Measurements from ENCODE around the gene DBI.

The DBI gene

DNA sequence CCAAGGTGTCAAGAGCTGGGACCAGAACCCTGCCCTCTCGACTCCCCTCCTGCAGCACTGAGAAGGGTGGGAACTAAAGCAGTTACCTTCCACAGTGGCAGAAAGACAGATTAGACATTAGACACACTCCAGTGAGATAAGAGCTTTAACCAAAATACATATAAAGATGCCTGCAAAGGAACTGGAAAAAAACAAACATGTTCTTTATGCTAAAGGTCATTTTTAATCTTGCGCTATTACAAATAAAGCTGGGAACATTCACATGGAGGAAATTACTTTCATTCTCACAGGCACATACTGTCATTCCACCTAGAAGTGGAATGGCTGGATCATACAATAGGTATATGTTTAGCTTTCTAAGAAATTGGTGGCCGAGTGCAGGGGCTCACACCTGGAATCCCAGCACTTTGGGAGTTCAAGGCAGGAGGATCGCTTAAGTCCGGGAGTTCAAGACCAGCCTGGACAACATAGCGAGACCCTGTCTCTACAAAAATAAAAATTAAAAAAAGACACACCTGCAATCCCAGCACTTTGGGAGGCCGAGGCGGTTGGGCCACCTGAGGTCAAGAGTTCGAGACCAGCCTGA, 42.0 kb upstream of the DBI start:
- TF ChIP-seq TAF1 (IDR thresholded peaks at IDR 0.05; ENCODE audit: borderline replicate concordance, insufficient read depth, low read length), result no peak
- no peak for TF ChIP-seq SIN3A (IDR thresholded peaks at IDR 0.05; ENCODE audit: borderline replicate concordance, insufficient read depth, low read length)
- no peak for TF ChIP-seq FOXP2 (optimal IDR thresholded peaks at IDR 0.05; ENCODE audit: borderline replicate concordance, extremely low read depth, extremely low read length, insufficient read depth)
- no peak for TF ChIP-seq REST (IDR thresholded peaks at IDR 0.05; ENCODE audit: insufficient read depth in 1 of 2, low read depth in 2 of 2, low read length in 2 of 2)
- no peak for TF ChIP-seq POLR2AphosphoS5 (IDR thresholded peaks at IDR 0.05; ENCODE audit: low read depth, low read length)

DNA sequence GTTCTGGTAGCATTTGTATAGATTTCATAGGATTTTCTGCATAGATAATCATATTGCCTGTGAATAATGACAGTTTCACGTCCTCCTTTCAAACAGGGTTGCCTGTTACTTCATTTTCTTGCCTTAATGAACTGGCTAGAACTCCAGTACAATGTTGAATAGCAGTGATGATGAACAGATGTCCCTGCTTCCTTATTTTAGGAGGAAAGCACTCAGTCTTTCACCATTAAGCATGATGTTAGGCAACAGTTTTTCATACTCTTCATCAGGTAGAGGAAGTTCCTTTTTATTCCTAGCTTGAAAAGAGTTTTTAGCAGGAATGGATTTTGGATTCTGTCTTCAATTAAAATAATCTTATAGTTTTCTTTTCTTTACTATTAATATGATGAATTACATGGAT, 39.8 kb upstream of the DBI start:
- TF ChIP-seq SIN3A (IDR thresholded peaks at IDR 0.05; ENCODE audit: borderline replicate concordance, insufficient read depth, low read length) (no peak), REST (IDR thresholded peaks at IDR 0.05; ENCODE audit: insufficient read depth in 1 of 2, low read depth in 2 of 2, low read length in 2 of 2) (no peak), TAF1 (IDR thresholded peaks at IDR 0.05; ENCODE audit: borderline replicate concordance, insufficient read depth, low read length) (no peak), FOXP2 (optimal IDR thresholded peaks at IDR 0.05; ENCODE audit: borderline replicate concordance, extremely low read depth, extremely low read length, insufficient read depth) (no peak), POLR2AphosphoS5 (IDR thresholded peaks at IDR 0.05; ENCODE audit: low read depth, low read length) (no peak)

GRCh38 chr2:119327431-119327830, 39.3 kb upstream of the DBI start:
- no peak for TF ChIP-seq FOXP2 (optimal IDR thresholded peaks at IDR 0.05; ENCODE audit: borderline replicate concordance, extremely low read depth, extremely low read length, insufficient read depth)
- TF ChIP-seq REST (IDR thresholded peaks at IDR 0.05; ENCODE audit: insufficient read depth in 1 of 2, low read depth in 2 of 2, low read length in 2 of 2), result no peak
- TF ChIP-seq TAF1 (IDR thresholded peaks at IDR 0.05; ENCODE audit: borderline replicate concordance, insufficient read depth, low read length), result no peak
- TF ChIP-seq SIN3A (IDR thresholded peaks at IDR 0.05; ENCODE audit: borderline replicate concordance, insufficient read depth, low read length), result no peak
- no peak for TF ChIP-seq POLR2AphosphoS5 (IDR thresholded peaks at IDR 0.05; ENCODE audit: low read depth, low read length)

DNA sequence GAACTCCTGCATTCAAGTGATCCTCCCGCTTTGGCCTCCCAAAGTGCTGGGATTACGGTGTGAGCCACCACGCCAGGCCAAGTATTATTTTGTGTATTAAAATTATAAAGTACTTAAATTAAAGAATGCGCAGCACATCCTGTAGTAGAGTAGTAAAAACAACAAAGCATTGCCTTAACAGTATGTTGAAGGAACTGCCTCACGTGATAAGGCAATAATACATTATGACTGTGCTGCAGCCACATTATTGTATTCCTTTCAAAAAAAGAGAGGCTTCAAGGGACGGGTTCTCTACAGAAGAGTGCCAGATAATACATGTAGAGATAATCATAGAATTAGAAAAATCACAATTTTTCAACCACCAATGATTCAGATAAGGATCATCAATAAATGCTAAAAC, 33.8 kb upstream of the DBI start:
- no peak for TF ChIP-seq POLR2AphosphoS5 (IDR thresholded peaks at IDR 0.05; ENCODE audit: low read depth, low read length)
- TF ChIP-seq REST (IDR thresholded peaks at IDR 0.05; ENCODE audit: insufficient read depth in 1 of 2, low read depth in 2 of 2, low read length in 2 of 2), result no peak
- no peak for TF ChIP-seq TAF1 (IDR thresholded peaks at IDR 0.05; ENCODE audit: borderline replicate concordance, insufficient read depth, low read length)
- TF ChIP-seq SIN3A (IDR thresholded peaks at IDR 0.05; ENCODE audit: borderline replicate concordance, insufficient read depth, low read length), result no peak
- no peak for TF ChIP-seq FOXP2 (optimal IDR thresholded peaks at IDR 0.05; ENCODE audit: borderline replicate concordance, extremely low read depth, extremely low read length, insufficient read depth)

DNA sequence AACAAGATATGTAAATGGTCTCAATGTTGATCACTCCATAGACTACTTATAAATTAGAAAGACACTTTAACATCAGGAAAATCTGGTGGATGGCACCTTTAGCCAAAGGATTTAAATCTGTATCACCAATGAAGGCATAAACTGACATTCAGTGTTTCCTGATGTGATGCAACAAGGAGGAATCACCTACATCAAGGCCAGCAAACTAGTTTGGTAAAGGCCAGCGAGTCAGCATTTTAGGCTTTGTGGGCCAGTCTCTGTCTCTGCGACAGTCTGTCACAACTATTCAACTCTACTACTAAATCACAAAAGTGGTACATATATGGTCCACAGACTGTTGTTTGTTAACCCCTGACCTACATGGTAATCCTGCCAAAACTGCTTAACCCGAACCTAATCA, 33.4 kb upstream of the DBI start:
- TF ChIP-seq REST (IDR thresholded peaks at IDR 0.05; ENCODE audit: insufficient read depth in 1 of 2, low read depth in 2 of 2, low read length in 2 of 2) (no peak), FOXP2 (optimal IDR thresholded peaks at IDR 0.05; ENCODE audit: borderline replicate concordance, extremely low read depth, extremely low read length, insufficient read depth) (no peak), POLR2AphosphoS5 (IDR thresholded peaks at IDR 0.05; ENCODE audit: low read depth, low read length) (no peak), TAF1 (IDR thresholded peaks at IDR 0.05; ENCODE audit: borderline replicate concordance, insufficient read depth, low read length) (no peak), SIN3A (IDR thresholded peaks at IDR 0.05; ENCODE audit: borderline replicate concordance, insufficient read depth, low read length) (no peak)

Data from PFSK-1 (cell line).